ENCODE results near the gene PDHX.

The PDHX gene

GRCh38 chr11:34957606-34958005 lies 41.2 kb downstream of the PDHX start:
- WGBS, 2 experiments (ENCODE audit: insufficient coverage in 2 of 2) = no CpG with 5 or more reads among the region's 3 CpGs
- Histone ChIP-seq H3K27ac (ENCODE audit: low read depth, low read length, severe bottlenecking) (no peak overlapping the region), H3K4me3 (ENCODE audit: extremely low read depth, insufficient read depth, low read length, poor library complexity, severe bottlenecking) (no peak overlapping the region), H3K4me1 (ENCODE audit: control insufficient read depth, insufficient read depth, low read length, poor library complexity, severe bottlenecking) (no peaks in the 10 kb centered on the region), H3K36me3 (ENCODE audit: control insufficient read depth, insufficient read depth, low read length) (peaks cover 19% of the 10 kb centered on the region), H3K9me3 (ENCODE audit: control insufficient read depth, low read length) (no peaks in the 10 kb centered on the region)

- Histone ChIP-seq H3K4me3 (ENCODE audit: extremely low read depth, insufficient read depth, low read length, poor library complexity, severe bottlenecking) (no peak overlapping the region), H3K9me3 (ENCODE audit: control insufficient read depth, low read length) (no peaks in the 10 kb centered on the region), H3K4me1 (ENCODE audit: control insufficient read depth, insufficient read depth, low read length, poor library complexity, severe bottlenecking) (no peaks in the 10 kb centered on the region), H3K36me3 (ENCODE audit: control insufficient read depth, insufficient read depth, low read length) (peaks cover 20% of the 10 kb centered on the region), H3K27ac (ENCODE audit: low read depth, low read length, severe bottlenecking) (no peak overlapping the region)
- no CpG with 5 or more reads among the region's 1 CpG for WGBS, 2 experiments (ENCODE audit: insufficient coverage in 2 of 2)
Measured at GRCh38 chr11:34959770-34960169, 43.4 kb downstream of the PDHX start.

GRCh38 chr11:34960277-34960676 lies 43.9 kb downstream of the PDHX start:
- Histone ChIP-seq H3K4me3 (ENCODE audit: extremely low read depth, insufficient read depth, low read length, poor library complexity, severe bottlenecking) (no peak overlapping the region), H3K36me3 (ENCODE audit: control insufficient read depth, insufficient read depth, low read length) (peaks cover 23% of the 10 kb centered on the region), H3K4me1 (ENCODE audit: control insufficient read depth, insufficient read depth, low read length, poor library complexity, severe bottlenecking) (no peaks in the 10 kb centered on the region), H3K9me3 (ENCODE audit: control insufficient read depth, low read length) (no peaks in the 10 kb centered on the region), H3K27ac (ENCODE audit: low read depth, low read length, severe bottlenecking) (no peak overlapping the region)
- no CpG with 5 or more reads among the region's 4 CpGs for WGBS, 2 experiments (ENCODE audit: insufficient coverage in 2 of 2)

GRCh38 chr11:34962034-34962433 lies 45.6 kb downstream of the PDHX start:
- H3K36me3 ChIP-seq (ENCODE audit: control insufficient read depth, insufficient read depth, low read length) = peaks cover 30% of the 10 kb centered on the region
- H3K9me3 ChIP-seq (ENCODE audit: control insufficient read depth, low read length) = no peaks in the 10 kb centered on the region
- no peaks in the 10 kb centered on the region for H3K4me1 ChIP-seq (ENCODE audit: control insufficient read depth, insufficient read depth, low read length, poor library complexity, severe bottlenecking)
- no peak overlapping the region for H3K4me3 ChIP-seq (ENCODE audit: extremely low read depth, insufficient read depth, low read length, poor library complexity, severe bottlenecking)
- no peak overlapping the region for H3K27ac ChIP-seq (ENCODE audit: low read depth, low read length, severe bottlenecking)

- peaks cover 33% of the 10 kb centered on the region for H3K36me3 ChIP-seq (ENCODE audit: control insufficient read depth, insufficient read depth, low read length)
- H3K4me3 ChIP-seq (ENCODE audit: extremely low read depth, insufficient read depth, low read length, poor library complexity, severe bottlenecking) = no peak overlapping the region
- H3K9me3 ChIP-seq (ENCODE audit: control insufficient read depth, low read length) = no peaks in the 10 kb centered on the region
- 95 to 100% methylated on average over 3 to 5 of the region's 5 CpGs for WGBS, 2 experiments (ENCODE audit: insufficient coverage in 2 of 2)
- no peak overlapping the region for H3K27ac ChIP-seq (ENCODE audit: low read depth, low read length, severe bottlenecking)
- no peaks in the 10 kb centered on the region for H3K4me1 ChIP-seq (ENCODE audit: control insufficient read depth, insufficient read depth, low read length, poor library complexity, severe bottlenecking)
Measured at GRCh38 chr11:34963351-34963750, 46.9 kb downstream of the PDHX start.

GRCh38 chr11:34964610-34965331 lies 48.4 kb downstream of the PDHX start:
- no peak overlapping the region for H3K4me3 ChIP-seq (ENCODE audit: extremely low read depth, insufficient read depth, low read length, poor library complexity, severe bottlenecking)
- no peak overlapping the region for H3K27ac ChIP-seq (ENCODE audit: low read depth, low read length, severe bottlenecking)
- no peaks in the 10 kb centered on the region for H3K4me1 ChIP-seq (ENCODE audit: control insufficient read depth, insufficient read depth, low read length, poor library complexity, severe bottlenecking)
- 100% methylated on average over 1 of the region's 3 CpGs for WGBS, 2 experiments (ENCODE audit: insufficient coverage in 2 of 2)
- H3K9me3 ChIP-seq (ENCODE audit: control insufficient read depth, low read length) = no peaks in the 10 kb centered on the region
- H3K36me3 ChIP-seq (ENCODE audit: control insufficient read depth, insufficient read depth, low read length) = peaks cover 35% of the 10 kb centered on the region

- 80 to 100% methylated on average over 3 of the region's 4 CpGs for WGBS, 2 experiments (ENCODE audit: insufficient coverage in 2 of 2)
- Histone ChIP-seq H3K9me3 (ENCODE audit: control insufficient read depth, low read length) (no peaks in the 10 kb centered on the region), H3K4me1 (ENCODE audit: control insufficient read depth, insufficient read depth, low read length, poor library complexity, severe bottlenecking) (no peaks in the 10 kb centered on the region), H3K4me3 (ENCODE audit: extremely low read depth, insufficient read depth, low read length, poor library complexity, severe bottlenecking) (no peak overlapping the region), H3K27ac (ENCODE audit: low read depth, low read length, severe bottlenecking) (no peak overlapping the region), H3K36me3 (ENCODE audit: control insufficient read depth, insufficient read depth, low read length) (peaks cover 35% of the 10 kb centered on the region)
Measured at GRCh38 chr11:34968862-34969261, 52.4 kb downstream of the PDHX start.

- Histone ChIP-seq H3K4me3 (ENCODE audit: extremely low read depth, insufficient read depth, low read length, poor library complexity, severe bottlenecking) (no peak overlapping the region), H3K36me3 (ENCODE audit: control insufficient read depth, insufficient read depth, low read length) (peaks cover 40% of the 10 kb centered on the region), H3K9me3 (ENCODE audit: control insufficient read depth, low read length) (no peaks in the 10 kb centered on the region), H3K4me1 (ENCODE audit: control insufficient read depth, insufficient read depth, low read length, poor library complexity, severe bottlenecking) (peaks cover 1% of the 10 kb centered on the region), H3K27ac (ENCODE audit: low read depth, low read length, severe bottlenecking) (no peak overlapping the region)
- 100% methylated on average over 1 of the region's 3 CpGs; no CpG with 5 or more reads in 1 of the 2 experiments for WGBS, 2 experiments (ENCODE audit: insufficient coverage in 2 of 2)
Measured at GRCh38 chr11:34970033-34970432, 53.6 kb downstream of the PDHX start.

- Histone ChIP-seq H3K36me3 (ENCODE audit: control insufficient read depth, insufficient read depth, low read length) (peaks cover 39% of the 10 kb centered on the region), H3K27ac (ENCODE audit: low read depth, low read length, severe bottlenecking) (no peak overlapping the region), H3K9me3 (ENCODE audit: control insufficient read depth, low read length) (no peaks in the 10 kb centered on the region), H3K4me1 (ENCODE audit: control insufficient read depth, insufficient read depth, low read length, poor library complexity, severe bottlenecking) (peaks cover 6% of the 10 kb centered on the region), H3K4me3 (ENCODE audit: extremely low read depth, insufficient read depth, low read length, poor library complexity, severe bottlenecking) (no peak overlapping the region)
Measured at GRCh38 chr11:34970480-34970879, 54.1 kb downstream of the PDHX start.

GRCh38 chr11:34971928-34972327 lies 55.5 kb downstream of the PDHX start:
- no peak overlapping the region for H3K4me3 ChIP-seq (ENCODE audit: extremely low read depth, insufficient read depth, low read length, poor library complexity, severe bottlenecking)
- H3K27ac ChIP-seq (ENCODE audit: low read depth, low read length, severe bottlenecking) = no peak overlapping the region
- peaks cover 20% of the 10 kb centered on the region for H3K4me1 ChIP-seq (ENCODE audit: control insufficient read depth, insufficient read depth, low read length, poor library complexity, severe bottlenecking)
- WGBS, 2 experiments (ENCODE audit: insufficient coverage in 2 of 2) = no CpG with 5 or more reads among the region's 1 CpG
- peaks cover 32% of the 10 kb centered on the region for H3K36me3 ChIP-seq (ENCODE audit: control insufficient read depth, insufficient read depth, low read length)
- H3K9me3 ChIP-seq (ENCODE audit: control insufficient read depth, low read length) = no peaks in the 10 kb centered on the region

GRCh38 chr11:34972366-34972765 lies 55.9 kb downstream of the PDHX start:
- 95 to 100% methylated on average over 4 to 6 of the region's 8 CpGs for WGBS, 2 experiments (ENCODE audit: insufficient coverage in 2 of 2)
- H3K9me3 ChIP-seq (ENCODE audit: control insufficient read depth, low read length) = no peaks in the 10 kb centered on the region
- no peak overlapping the region for H3K27ac ChIP-seq (ENCODE audit: low read depth, low read length, severe bottlenecking)
- H3K4me1 ChIP-seq (ENCODE audit: control insufficient read depth, insufficient read depth, low read length, poor library complexity, severe bottlenecking) = peaks cover 20% of the 10 kb centered on the region
- no peak overlapping the region for H3K4me3 ChIP-seq (ENCODE audit: extremely low read depth, insufficient read depth, low read length, poor library complexity, severe bottlenecking)
- H3K36me3 ChIP-seq (ENCODE audit: control insufficient read depth, insufficient read depth, low read length) = peaks cover 31% of the 10 kb centered on the region
